Peyer's patch (tissue), 4 donors: ENCODE measurements around the gene ABHD3. TPM values are rescaled to one million over a fixed set of nuclear protein-coding genes. Genes with fewer than 3 reads are reported as not detected.
A peak's percentile ranks its signal among the peaks of the same experiment; 100 is the strongest.

Experiments
- DNase-seq, 3 donors: peaks; one replicate each; pipeline ENCODE4 v3.0.0-alpha.2; 2017 to 2019
- H3K27ac ChIP-seq, 4 donors: fragments of 200-600 bp; sonication (generic); one replicate each; pipeline ENCODE4 v1.5.1; 2016 to 2019
- H3K27me3 ChIP-seq, 2 donors: fragments of 200-600 bp; sonication (generic); one replicate each; pipeline ENCODE4 v1.5.1; 2019
- H3K36me3 ChIP-seq, 3 donors: fragments of 200-600 bp; sonication (generic); one replicate each; pipeline ENCODE4 v1.5.1; 2016 to 2019
- H3K4me1 ChIP-seq, 4 donors: fragments of 200-600 bp; sonication (generic); one replicate each; pipeline ENCODE4 v1.5.1; 2016 to 2019
- H3K4me3 ChIP-seq, 4 donors: fragments of 200-600 bp; sonication (generic); 1 replicate in 3 of 4; 2 replicates in 1 of 4; pipeline ENCODE4 v1.5.1; 2016 to 2019; ENCODE audit warnings: mild to moderate bottlenecking in 1 of 4
- H3K9me3 ChIP-seq, 4 donors: fragments of 200-600 bp; sonication (generic); one replicate each; pipeline ENCODE4 v1.5.1; 2016 to 2019; ENCODE audit warnings: mild to moderate bottlenecking in 1 of 4
- POLR2A ChIP-seq, 2 donors: fragments of 450-650 bp; IDR thresholded peaks; one replicate each; pipeline ENCODE4 v1.5.1; 2017; ENCODE audit warnings: antibody characterized with exemption in 2 of 2, mild to moderate bottlenecking in 2 of 2, moderate library complexity in 2 of 2
- small RNA-seq, 2 donors: library from RNA; depleted of rRNA; stranded (forward); fragments of <200 nt; gene quantifications; one replicate each; pipeline ENCODE3, GENCODE V24; 2016
- total RNA-seq, 4 donors: library from RNA; depleted of rRNA; stranded (reverse); fragments of >200 nt; gene quantifications; one replicate each; pipeline ENCODE4 v1.1.0, GENCODE V29; 2016
- TF ChIP-seq, protein P1 (sequence below), 6 experiments: fragments of 450-650 bp in 4 of 6; fragments of 200-600 bp in 2 of 6; sonication (generic) in 1 of 6; IDR thresholded peaks; one replicate each; pipeline ENCODE4 v1.5.1; 2017 to 2019; ENCODE audit warnings: antibody characterized with exemption in 6 of 6, mild to moderate bottlenecking in 3 of 6, moderate library complexity in 1 of 6

Gene ABHD3
- total RNA-seq, 4 donors from 2014 or later: 23.1 to 133 (median 47.2) TPM

- Histone ChIP-seq H3K4me1 (no peaks in the 10 kb centered on the region), H3K4me3 (no peak overlapping the region), H3K36me3 (no peaks in the 10 kb centered on the region), H3K27me3 (no peaks in the 10 kb centered on the region), H3K27ac (no peak overlapping the region), H3K9me3 (no peaks in the 10 kb centered on the region)
- TF ChIP-seq, protein P1, sequence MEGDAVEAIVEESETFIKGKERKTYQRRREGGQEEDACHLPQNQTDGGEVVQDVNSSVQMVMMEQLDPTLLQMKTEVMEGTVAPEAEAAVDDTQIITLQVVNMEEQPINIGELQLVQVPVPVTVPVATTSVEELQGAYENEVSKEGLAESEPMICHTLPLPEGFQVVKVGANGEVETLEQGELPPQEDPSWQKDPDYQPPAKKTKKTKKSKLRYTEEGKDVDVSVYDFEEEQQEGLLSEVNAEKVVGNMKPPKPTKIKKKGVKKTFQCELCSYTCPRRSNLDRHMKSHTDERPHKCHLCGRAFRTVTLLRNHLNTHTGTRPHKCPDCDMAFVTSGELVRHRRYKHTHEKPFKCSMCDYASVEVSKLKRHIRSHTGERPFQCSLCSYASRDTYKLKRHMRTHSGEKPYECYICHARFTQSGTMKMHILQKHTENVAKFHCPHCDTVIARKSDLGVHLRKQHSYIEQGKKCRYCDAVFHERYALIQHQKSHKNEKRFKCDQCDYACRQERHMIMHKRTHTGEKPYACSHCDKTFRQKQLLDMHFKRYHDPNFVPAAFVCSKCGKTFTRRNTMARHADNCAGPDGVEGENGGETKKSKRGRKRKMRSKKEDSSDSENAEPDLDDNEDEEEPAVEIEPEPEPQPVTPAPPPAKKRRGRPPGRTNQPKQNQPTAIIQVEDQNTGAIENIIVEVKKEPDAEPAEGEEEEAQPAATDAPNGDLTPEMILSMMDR (IDR thresholded peaks at IDR 0.05): no peak
- no peak for TF ChIP-seq POLR2A (IDR thresholded peaks at IDR 0.05)
- DNase-seq: no peak
Observed at GRCh38 chr18:21605213-21605612, 99.4 kb downstream of the ABHD3 start.

- TF ChIP-seq, protein P1 (IDR thresholded peaks at IDR 0.05): no peak
- no peak for TF ChIP-seq POLR2A (IDR thresholded peaks at IDR 0.05)
- Histone ChIP-seq H3K36me3 (no peaks in the 10 kb centered on the region), H3K4me1 (no peaks in the 10 kb centered on the region), H3K27me3 (no peaks in the 10 kb centered on the region), H3K4me3 (no peak overlapping the region), H3K9me3 (no peaks in the 10 kb centered on the region), H3K27ac (no peak overlapping the region)
- DNase-seq: no peak
Observed at GRCh38 chr18:21604671-21605070, 99.9 kb downstream of the ABHD3 start.

GRCh38 chr18:21602299-21602587, 102.3 kb downstream of the ABHD3 start:
- Histone ChIP-seq H3K27me3 (no peaks in the 10 kb centered on the region), H3K27ac (peak overlapping the region in 2 of 4 donors; percentile 1 to 99), H3K4me3 (no peak overlapping the region), H3K9me3 (no peaks in the 10 kb centered on the region), H3K36me3 (no peaks in the 10 kb centered on the region), H3K4me1 (peaks cover 0 to 23% (median 7%) of the 10 kb centered on the region in 4 donors)
- TF ChIP-seq, protein P1 (IDR thresholded peaks at IDR 0.05): no peak
- TF ChIP-seq POLR2A (IDR thresholded peaks at IDR 0.05): no peak
- DNase-seq: peak in 2 of 3 donors; percentile 31 to 52

Small RNAs within 50 kb of the gene (small RNA-seq; reads per million reads assigned to genes)
- gene MIR320C1 (0 reads per million in 2 donors), gene RF00019 (0 reads per million in 2 donors), gene RF01241 (0 reads per million in 2 donors)

Other genes with a start within 250 kb of the ABHD3 start
- 10 to 100 TPM; 22.1 to 41.3 (median 34.4) TPM for gene ESCO1, start 104.1 kb downstream of the ABHD3 start, total RNA-seq
- gene SNRPD1, start 92.5 kb downstream of the ABHD3 start, total RNA-seq: 10 to 100 TPM in 1 of 4 donors, 1 to 10 TPM in 3; 3.4 to 11.6 (median 5.0) TPM
- gene MIB1, start 36.0 kb upstream of the ABHD3 start, total RNA-seq: 10 to 100 TPM; 13.8 to 47.0 (median 18.3) TPM